ENCODE results near the gene HRCT1.

DNA sequence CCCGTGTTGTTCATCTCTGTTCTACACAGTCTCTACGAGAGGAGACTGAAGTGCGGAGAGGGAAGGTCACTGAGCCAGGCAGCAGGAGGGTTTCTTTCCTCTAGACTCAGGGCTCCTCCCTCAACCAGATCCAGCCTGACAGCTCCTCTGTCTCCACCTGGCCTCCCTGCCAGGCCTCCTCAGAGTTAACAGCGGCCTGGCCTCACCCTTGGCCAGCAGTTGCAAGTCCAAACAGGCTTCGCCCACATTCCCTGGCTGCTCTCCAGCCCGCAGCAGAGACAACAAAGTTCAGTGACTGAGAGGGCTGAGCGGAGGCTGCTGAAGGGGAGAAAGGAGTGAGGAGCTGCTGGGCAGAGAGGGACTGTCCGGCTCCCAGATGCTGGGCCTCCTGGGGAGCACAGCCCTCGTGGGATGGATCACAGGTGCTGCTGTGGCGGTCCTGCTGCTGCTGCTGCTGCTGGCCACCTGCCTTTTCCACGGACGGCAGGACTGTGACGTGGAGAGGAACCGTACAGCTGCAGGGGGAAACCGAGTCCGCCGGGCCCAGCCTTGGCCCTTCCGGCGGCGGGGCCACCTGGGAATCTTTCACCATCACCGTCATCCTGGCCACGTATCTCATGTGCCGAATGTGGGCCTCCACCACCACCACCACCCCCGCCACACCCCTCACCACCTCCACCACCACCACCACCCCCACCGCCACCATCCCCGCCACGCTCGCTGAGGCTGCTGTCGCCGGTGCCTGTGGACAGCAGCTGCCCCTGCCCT is at the start of gene HRCT1:
- TF ChIP-seq POLR2A (IDR thresholded peaks at IDR 0.05; ENCODE audit: low read depth, low read length) (no peak), POLR2AphosphoS5 (IDR thresholded peaks at IDR 0.05; ENCODE audit: low read depth, low read length) (no peak)

Data from GM12892 (cell line).